Endothelial cell of umbilical vein (primary cell): ENCODE results near the gene ABCA3. TPM values are rescaled to one million over a fixed set of nuclear protein-coding genes. Genes with fewer than 3 reads are reported as not detected.

ENCODE experiments used
- BruUV-seq: library from RNA; stranded (reverse); fragments of 400-500 nt; replicated peaks from 2 replicates; lab custom pipeline; 2021; lab: Mats Ljungman, UMichigan
- CTCF ChIA-PET: fragments of 300-600, 350-600 bp; sonication (Branson Sonifier 250); formaldehyde crosslinking; loops from one replicate; lab custom pipeline; 2021; ENCODE audit warnings: antibody characterized with exemption, inconsistent platforms; lab: Charles Lee
- POLR2A ChIA-PET: fragments of 300-600, 350-600 bp; sonication (Branson Sonifier 250); formaldehyde crosslinking; loops from one replicate; lab custom pipeline; 2021; ENCODE audit warnings: antibody characterized with exemption, inconsistent platforms; lab: Charles Lee
- DNase-seq: peaks from one replicate; pipeline ENCODE4 v3.0.0-alpha.2; 2011; ENCODE audit warnings: low read depth, low spot score
- FAIRE-seq: peaks from 2 replicates; lab custom pipeline; 2011; peaks lifted over from hg19 to GRCh38; lab: Jason Lieb, UNC
- H2AFZ ChIP-seq: 2 replicates; pipeline ENCODE4 v1.6.0; 2012; ENCODE audit warnings: low read depth, low read length, control low read depth, inconsistent platforms
- H3K27ac ChIP-seq: 2 replicates; pipeline ENCODE4 v1.5.1; 2011; ENCODE audit warnings: low read depth, mild to moderate bottlenecking, control low read depth, low read length, moderate library complexity; ENCODE audit not compliant: insufficient read depth
- H3K27me3 ChIP-seq, 2 experiments: 2 replicates each; pipeline versions ENCODE4 v1.6.0 to v1.6.1; 2011; ENCODE audit warnings: low read length in 2 of 2, mixed read lengths in 1 of 2; ENCODE audit not compliant: control insufficient read depth in 2 of 2, insufficient read depth in 2 of 2
- H3K36me3 ChIP-seq, 2 experiments: 2 replicates in 1 of 2; 3 replicates in 1 of 2; pipeline ENCODE4 v1.5.1; 2011; ENCODE audit warnings: low read length in 2 of 2, mild to moderate bottlenecking in 1 of 2, moderate library complexity in 1 of 2; ENCODE audit not compliant: control insufficient read depth in 2 of 2, insufficient read depth in 2 of 2; ENCODE audit errors: extremely low read depth in 1 of 2
- H3K4me1 ChIP-seq: 3 replicates; pipeline ENCODE4 v1.5.1; 2011; ENCODE audit warnings: mild to moderate bottlenecking, low read length; ENCODE audit not compliant: control insufficient read depth, insufficient read depth; ENCODE audit errors: extremely low read depth
- H3K4me2 ChIP-seq: 2 replicates; pipeline ENCODE4 v1.6.1; 2011; ENCODE audit warnings: low read length, control low read depth, mixed read lengths; ENCODE audit not compliant: insufficient read depth
- H3K4me3 ChIP-seq, 3 experiments: fragments of 200-600 bp in 1 of 3; sonication (generic), shearing (Covaris generic) in 1 of 3; replicated peaks in 1 of 3; 2 replicates each; pipeline ENCODE4 v1.5.1; 2011 to 2016; ENCODE audit warnings: control low read depth in 3 of 3, low read length in 3 of 3, mild to moderate bottlenecking in 2 of 3, inconsistent platforms in 1 of 3, low read depth in 1 of 3, moderate library complexity in 1 of 3; ENCODE audit not compliant: insufficient read depth in 1 of 3
- H3K79me2 ChIP-seq: 2 replicates; pipeline ENCODE4 v1.6.0; 2012; ENCODE audit warnings: low read length, inconsistent platforms; ENCODE audit not compliant: control insufficient read depth, insufficient read depth
- H3K9ac ChIP-seq: replicated peaks from 2 replicates; pipeline ENCODE3; 2011; ENCODE audit warnings: low read length, control low read depth; ENCODE audit not compliant: insufficient read depth; ENCODE audit errors: extremely low read depth
- H3K9me1 ChIP-seq: replicated peaks from 3 replicates; pipeline ENCODE4 v1.6.0; 2011; ENCODE audit warnings: mild to moderate bottlenecking, low read length; ENCODE audit not compliant: control insufficient read depth, insufficient read depth; ENCODE audit errors: extremely low read depth
- H3K9me3 ChIP-seq: replicated peaks from 2 replicates; pipeline ENCODE4 v1.5.1; 2012; ENCODE audit warnings: low read length, inconsistent platforms; ENCODE audit not compliant: control insufficient read depth, insufficient read depth
- H4K20me1 ChIP-seq: replicated peaks from 2 replicates; pipeline ENCODE3; 2011; ENCODE audit warnings: mild to moderate bottlenecking, low read length; ENCODE audit not compliant: control insufficient read depth, insufficient read depth; ENCODE audit errors: extremely low read depth
- EZH2 ChIP-seq: IDR thresholded peaks from 2 replicates; pipeline ENCODE4 v1.6.1; 2012; ENCODE audit warnings: borderline replicate concordance, low read depth, mild to moderate bottlenecking, moderate library complexity, low read length, inconsistent platforms; ENCODE audit not compliant: severe bottlenecking
- FOS ChIP-seq: IDR thresholded peaks from 2 replicates; pipeline ENCODE4 v1.6.1; 2011; ENCODE audit warnings: mild to moderate bottlenecking, low read length, moderate library complexity, borderline replicate concordance; ENCODE audit not compliant: insufficient read depth
- GATA2 ChIP-seq: IDR thresholded peaks from 2 replicates; pipeline ENCODE4 v1.7.0; 2011; ENCODE audit warnings: low read depth, mild to moderate bottlenecking, moderate library complexity, mixed read lengths, low read length; ENCODE audit not compliant: insufficient read length, insufficient read depth
- JUN ChIP-seq: IDR thresholded peaks from 2 replicates; pipeline ENCODE4 v1.6.1; 2011; ENCODE audit warnings: borderline replicate concordance, low read depth; ENCODE audit not compliant: insufficient read length, insufficient read depth
- MAX ChIP-seq: IDR thresholded peaks from 2 replicates; pipeline ENCODE4 v1.6.1; 2011; ENCODE audit not compliant: insufficient read depth, insufficient read length
- MYC ChIP-seq: IDR thresholded peaks from one replicate; pipeline ENCODE4 v1.6.1; 2011; ENCODE audit warnings: mild to moderate bottlenecking, low read depth, low read length
- POLR2A ChIP-seq: IDR thresholded peaks from 2 replicates; pipeline ENCODE4 v1.6.1; 2012; ENCODE audit warnings: low read depth, mild to moderate bottlenecking, control low read depth, low read length
- POLR2AphosphoS5 ChIP-seq: IDR thresholded peaks from 2 replicates; pipeline ENCODE4 v1.6.1; 2012; ENCODE audit warnings: low read depth, mild to moderate bottlenecking, control low read depth, low read length, moderate library complexity; ENCODE audit not compliant: insufficient read depth
- dilution Hi-C: fragments of 300-500 bp; cut with MboI; formaldehyde crosslinking; loops from one replicate; pipeline ENCODE4 v1.15.0; 2019; ENCODE audit warnings: low sequenced_read_pairs; ENCODE audit not compliant: extremely low pct_ligation_motif_present
- intact Hi-C: fragments of 100-400 bp; cut with micrococcal nuclease; formaldehyde crosslinking; loops from one replicate; pipeline ENCODE4 v1.10.0; 2022
- polyA plus RNA-seq, 4 experiments: library from polyadenylated mRNA; depleted of rRNA in 3 of 4; stranded (reverse) in 3 of 4; unstranded in 1 of 4; fragments of >200 nt; gene quantifications; 2 replicates each; pipeline versions ENCODE4 v1.2.1 to v1.2.3, GENCODE V29; 2011 to 2012; ENCODE audit warnings: missing spikeins in 1 of 4
- total RNA-seq: library from RNA; stranded (reverse); gene quantifications from 2 replicates; pipeline ENCODE4 v1.2.3, GENCODE V29; 2021
- TF ChIP-seq, protein P1 (sequence below), 2 donors: IDR thresholded peaks; 1 replicate in 1 of 2; 2 replicates in 1 of 2; pipeline ENCODE4 v1.5.1; 2011; ENCODE audit warnings: low read length in 2 of 2, mild to moderate bottlenecking in 2 of 2, moderate library complexity in 2 of 2, control low read depth in 1 of 2, inconsistent platforms in 1 of 2, low read depth in 1 of 2; ENCODE audit not compliant: insufficient read depth in 1 of 2; ENCODE audit errors: extremely low read depth in 1 of 2

Gene ABCA3
- total and polyA plus RNA-seq, 2 donors (not counting 3 experiments of a cell fraction or from before 2014, with no cell fraction given) = 13.5 to 36.0 TPM

DNA sequence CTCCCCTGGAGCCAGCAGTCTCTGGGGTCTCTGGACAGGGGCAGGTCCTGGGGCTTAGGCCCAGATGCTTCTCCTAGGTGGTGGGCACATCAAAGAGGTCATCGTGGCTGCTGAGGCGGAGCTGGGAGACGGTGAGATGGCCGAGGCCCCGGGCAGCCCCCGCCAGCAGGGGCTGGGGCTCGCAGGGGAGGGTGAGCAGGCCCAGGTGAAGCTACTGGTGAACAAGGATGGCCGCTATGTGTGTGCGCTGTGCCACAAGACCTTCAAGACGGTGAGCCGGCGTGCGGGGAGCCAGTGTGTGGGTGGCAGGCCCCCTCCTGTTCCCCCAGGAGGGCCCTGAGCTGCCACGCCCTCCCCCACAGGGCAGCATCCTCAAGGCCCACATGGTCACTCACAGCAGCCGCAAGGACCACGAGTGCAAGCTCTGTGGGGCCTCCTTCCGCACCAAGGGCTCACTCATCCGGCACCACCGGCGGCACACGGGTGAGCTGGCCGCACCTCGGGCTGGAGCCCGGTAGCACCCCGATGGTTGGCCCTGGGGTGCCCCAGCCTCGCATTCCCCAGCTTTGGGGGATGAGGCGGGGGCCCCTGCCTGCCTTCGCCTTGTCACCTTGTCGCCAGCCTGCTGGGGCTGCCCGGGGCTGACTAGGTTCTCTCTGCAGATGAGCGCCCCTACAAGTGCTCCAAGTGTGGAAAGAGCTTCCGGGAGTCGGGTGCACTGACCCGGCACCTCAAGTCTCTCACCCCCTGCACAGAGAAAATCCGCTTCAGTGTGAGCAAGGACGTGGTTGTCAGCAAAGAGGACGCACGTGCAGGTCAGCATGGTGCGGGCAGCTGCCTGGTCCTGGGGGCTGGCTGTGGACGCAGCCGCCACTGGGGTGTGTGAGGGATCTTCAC is 108.2 kb downstream of the ABCA3 start:
- H2AFZ ChIP-seq = no peak overlapping the region
- H3K27ac ChIP-seq = no peak overlapping the region
- ChIA-PET CTCF (no interaction called here), POLR2A (no interaction called here)
- no peak for FAIRE-seq
- peaks cover 4% of the 10 kb centered on the region for H3K79me2 ChIP-seq
- H3K36me3 ChIP-seq = peaks cover 9 to 48% of the 10 kb centered on the region in 2 experiments
- H3K9ac ChIP-seq = no peak overlapping the region
- TF ChIP-seq EZH2 = no peak
- no peak for TF ChIP-seq MYC
- no peak for TF ChIP-seq FOS
- TF ChIP-seq, protein P1, sequence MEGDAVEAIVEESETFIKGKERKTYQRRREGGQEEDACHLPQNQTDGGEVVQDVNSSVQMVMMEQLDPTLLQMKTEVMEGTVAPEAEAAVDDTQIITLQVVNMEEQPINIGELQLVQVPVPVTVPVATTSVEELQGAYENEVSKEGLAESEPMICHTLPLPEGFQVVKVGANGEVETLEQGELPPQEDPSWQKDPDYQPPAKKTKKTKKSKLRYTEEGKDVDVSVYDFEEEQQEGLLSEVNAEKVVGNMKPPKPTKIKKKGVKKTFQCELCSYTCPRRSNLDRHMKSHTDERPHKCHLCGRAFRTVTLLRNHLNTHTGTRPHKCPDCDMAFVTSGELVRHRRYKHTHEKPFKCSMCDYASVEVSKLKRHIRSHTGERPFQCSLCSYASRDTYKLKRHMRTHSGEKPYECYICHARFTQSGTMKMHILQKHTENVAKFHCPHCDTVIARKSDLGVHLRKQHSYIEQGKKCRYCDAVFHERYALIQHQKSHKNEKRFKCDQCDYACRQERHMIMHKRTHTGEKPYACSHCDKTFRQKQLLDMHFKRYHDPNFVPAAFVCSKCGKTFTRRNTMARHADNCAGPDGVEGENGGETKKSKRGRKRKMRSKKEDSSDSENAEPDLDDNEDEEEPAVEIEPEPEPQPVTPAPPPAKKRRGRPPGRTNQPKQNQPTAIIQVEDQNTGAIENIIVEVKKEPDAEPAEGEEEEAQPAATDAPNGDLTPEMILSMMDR (IDR thresholded peaks at IDR 0.05; ENCODE audit: extremely low read depth in 1 of 2, insufficient read depth in 1 of 2, low read depth in 1 of 2, low read length in 2 of 2) = no peak
- no peak for TF ChIP-seq MAX
- no peak for TF ChIP-seq GATA2
- TF ChIP-seq POLR2AphosphoS5 = no peak
- TF ChIP-seq JUN = no peak
- no peak for TF ChIP-seq POLR2A
- BruUV-seq = no TSS peak
- dilution Hi-C loops (no loop called here), intact Hi-C loops (no loop called here)
- no peak for DNase-seq
- no peaks in the 10 kb centered on the region for H3K9me1 ChIP-seq
- H3K27me3 ChIP-seq = peaks cover 3 to 11% of the 10 kb centered on the region in 2 experiments
- no peak overlapping the region for H3K4me2 ChIP-seq
- no peak overlapping the region for H3K4me3 ChIP-seq
- H4K20me1 ChIP-seq = no peaks in the 10 kb centered on the region
- H3K4me1 ChIP-seq = peaks cover 10% of the 10 kb centered on the region
- H3K9me3 ChIP-seq = no peaks in the 10 kb centered on the region
